Spleen (tissue), 11 donors: Measurements from ENCODE around the gene HEXB. TPM values are rescaled to one million over a fixed set of nuclear protein-coding genes. Genes with fewer than 3 reads are reported as not detected.

Source experiments
- DNase-seq: peaks from one replicate; pipeline ENCODE4 v3.0.0-alpha.2; 2020
- H3K27ac ChIP-seq, 8 donors: fragments of 200-600 bp; sonication (generic) in 7 of 8; 1 replicate in 4 of 8; 2 replicates in 4 of 8; pipeline versions ENCODE4 v1.5.0 to v1.8.0; 2016 to 2021; ENCODE audit warnings: inconsistent platforms in 4 of 8, mild to moderate bottlenecking in 4 of 8, moderate library complexity in 1 of 8
- H3K27me3 ChIP-seq, 7 donors: fragments of 200-600 bp; sonication (generic) in 6 of 7; replicated peaks in 1 of 7; 1 replicate in 4 of 7; 2 replicates in 3 of 7; pipeline versions ENCODE4 v1.5.0 to v1.8.0; 2016 to 2021; ENCODE audit warnings: inconsistent platforms in 3 of 7, mild to moderate bottlenecking in 1 of 7
- H3K36me3 ChIP-seq, 6 donors: fragments of 200-600 bp; sonication (generic) in 5 of 6; 1 replicate in 4 of 6; 2 replicates in 2 of 6; pipeline versions ENCODE4 v1.5.0 to v1.8.0; 2016 to 2021; ENCODE audit warnings: inconsistent platforms in 2 of 6
- H3K4me1 ChIP-seq, 6 donors: fragments of 200-600 bp; sonication (generic) in 5 of 6; 1 replicate in 3 of 6; 2 replicates in 3 of 6; pipeline versions ENCODE4 v1.5.0 to v1.8.0; 2016 to 2021; ENCODE audit warnings: inconsistent platforms in 3 of 6
- H3K4me3 ChIP-seq, 8 donors: fragments of 200-600 bp; sonication (generic) in 7 of 8; 1 replicate in 4 of 8; 2 replicates in 4 of 8; pipeline versions ENCODE4 v1.5.0 to v1.8.0; 2016 to 2021; ENCODE audit warnings: inconsistent platforms in 4 of 8, mild to moderate bottlenecking in 4 of 8, moderate library complexity in 2 of 8
- H3K9me3 ChIP-seq, 8 donors: fragments of 200-600 bp; sonication (generic) in 7 of 8; 1 replicate in 4 of 8; 2 replicates in 4 of 8; pipeline versions ENCODE4 v1.5.0 to v1.8.0; 2016 to 2021; ENCODE audit warnings: inconsistent platforms in 4 of 8
- POLR2A ChIP-seq, 3 donors: fragments of 450-650 bp; IDR thresholded peaks; one replicate each; pipeline ENCODE4 v1.5.1; 2017; ENCODE audit warnings: antibody characterized with exemption in 3 of 3, mild to moderate bottlenecking in 1 of 3
- POLR2AphosphoS5 ChIP-seq, 3 donors: sonication (generic); formaldehyde crosslinking; IDR thresholded peaks; one replicate each; pipeline ENCODE4 v1.5.1; 2017; ENCODE audit warnings: antibody characterized with exemption in 3 of 3
- WGBS, 5 donors: extraction: QIAGEN DNeasy Blood & Tissue Kit in 3 of 5; methylation state at CpG; one replicate each; pipeline versions ENCODE4 v1.1.5 to v1.1.7; 2013 to 2018; 5-methylcytosine and 5-hydroxymethylcytosine counted together
- intact Hi-C: fragments of 100-400 bp; cut with DNase I; formaldehyde crosslinking; loops from one replicate; pipeline ENCODE4 v1.15.0; 2023; ENCODE audit warnings: low total_unique reads
- polyA plus RNA-seq, 3 donors: library from polyadenylated mRNA; stranded (reverse); fragments of 200-250 nt; gene quantifications; one replicate each; pipeline ENCODE4 v1.2.1, GENCODE V29; 2013
- total RNA-seq, 7 donors: library from RNA; depleted of rRNA in 3 of 7; stranded (reverse); fragments of >200 nt in 3 of 7; fragmentation: NEBNext Ultra II Directional in 4 of 7; extraction: Animal tissue kit (Norgen Biotek cat#: 25700) in 4 of 7; gene quantifications; one replicate each; pipeline versions ENCODE4 v1.1.0 to v1.2.1, GENCODE V29; 2016 to 2021
- TF ChIP-seq, protein P1 (sequence below), 11 experiments: fragments of 200-600 bp in 7 of 11; fragments of 450-650 bp in 4 of 11; sonication (generic) in 4 of 11; IDR thresholded peaks in 8 of 11; conservative IDR thresholded peaks in 3 of 11; 1 replicate in 7 of 11; 2 replicates in 4 of 11; pipeline versions ENCODE4 v1.4.0 to v1.8.0; 2016 to 2021; ENCODE audit warnings: antibody characterized with exemption in 11 of 11, inconsistent platforms in 4 of 11, mild to moderate bottlenecking in 1 of 11
- donor health status: healthy with polysubstance abuse.
- donor health status: DM: no; HTN: no; CAD: no; lungs with moderate emphysema.
- donor health status: DM: no; HTN: no; CAD: no.
- donor health status: Bipolar disorder and iron deficiency.
- donor health status: healthy.
- donor health status: DM: no; HTN: no; CAD: no.
- donor health status: DM: yes; HTN: yes; CAD: no.

The HEXB gene
- total and polyA plus RNA-seq, 10 donors = 61.9 to 119 (median 83.7) TPM

DNA sequence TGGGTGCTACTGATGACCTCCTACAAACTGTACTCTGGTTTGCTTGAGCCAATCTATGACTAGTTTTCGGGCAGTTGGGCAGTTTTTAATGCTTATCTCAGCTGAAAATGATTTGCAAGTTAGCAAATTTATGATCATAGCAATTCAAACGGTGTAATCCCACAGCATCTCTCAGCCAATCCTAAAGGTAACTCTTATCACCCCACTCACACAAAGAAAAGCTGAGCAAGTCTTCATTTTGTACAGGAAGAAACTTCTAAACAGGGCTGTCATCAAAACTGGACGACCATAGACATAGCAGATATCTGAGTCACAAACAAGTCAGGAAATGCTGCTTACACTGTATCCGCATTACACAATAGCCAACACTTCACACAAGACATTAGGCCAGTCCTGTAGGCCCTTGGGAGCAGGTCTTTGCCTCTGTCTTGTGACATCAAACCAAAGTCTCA, 41.9 kb upstream of the HEXB start:
- TF ChIP-seq, protein P1, sequence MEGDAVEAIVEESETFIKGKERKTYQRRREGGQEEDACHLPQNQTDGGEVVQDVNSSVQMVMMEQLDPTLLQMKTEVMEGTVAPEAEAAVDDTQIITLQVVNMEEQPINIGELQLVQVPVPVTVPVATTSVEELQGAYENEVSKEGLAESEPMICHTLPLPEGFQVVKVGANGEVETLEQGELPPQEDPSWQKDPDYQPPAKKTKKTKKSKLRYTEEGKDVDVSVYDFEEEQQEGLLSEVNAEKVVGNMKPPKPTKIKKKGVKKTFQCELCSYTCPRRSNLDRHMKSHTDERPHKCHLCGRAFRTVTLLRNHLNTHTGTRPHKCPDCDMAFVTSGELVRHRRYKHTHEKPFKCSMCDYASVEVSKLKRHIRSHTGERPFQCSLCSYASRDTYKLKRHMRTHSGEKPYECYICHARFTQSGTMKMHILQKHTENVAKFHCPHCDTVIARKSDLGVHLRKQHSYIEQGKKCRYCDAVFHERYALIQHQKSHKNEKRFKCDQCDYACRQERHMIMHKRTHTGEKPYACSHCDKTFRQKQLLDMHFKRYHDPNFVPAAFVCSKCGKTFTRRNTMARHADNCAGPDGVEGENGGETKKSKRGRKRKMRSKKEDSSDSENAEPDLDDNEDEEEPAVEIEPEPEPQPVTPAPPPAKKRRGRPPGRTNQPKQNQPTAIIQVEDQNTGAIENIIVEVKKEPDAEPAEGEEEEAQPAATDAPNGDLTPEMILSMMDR (IDR thresholded peaks at IDR 0.05 in 8 of 11, conservative IDR thresholded peaks at IDR 0.05 in 3 of 11) = no peak
- peak in 1 of 3 donors; percentile 74 for TF ChIP-seq POLR2AphosphoS5 (IDR thresholded peaks at IDR 0.05)
- no peak for TF ChIP-seq POLR2A (IDR thresholded peaks at IDR 0.05)
- 27 to 71% (median 37%) methylated on average over 4 of the region's 4 CpGs for WGBS, 5 donors
- DNase-seq = no peak
- Histone ChIP-seq H3K27ac (peak overlapping the region in 7 of 8 donors; percentile 84 to 98 (median 92)), H3K4me3 (no peak overlapping the region), H3K36me3 (no peaks in the 10 kb centered on the region), H3K9me3 (no peaks in the 10 kb centered on the region), H3K4me1 (peaks cover 12 to 62% (median 52%) of the 10 kb centered on the region in 6 donors), H3K27me3 (peaks cover 0 to 19% (median 0%) of the 10 kb centered on the region in 7 donors)
- intact Hi-C loops = loop anchor here (10.0 kb wide), 2 partner anchors 248 to 608 kb away; no protein-coding TSS in a partner anchor

DNA sequence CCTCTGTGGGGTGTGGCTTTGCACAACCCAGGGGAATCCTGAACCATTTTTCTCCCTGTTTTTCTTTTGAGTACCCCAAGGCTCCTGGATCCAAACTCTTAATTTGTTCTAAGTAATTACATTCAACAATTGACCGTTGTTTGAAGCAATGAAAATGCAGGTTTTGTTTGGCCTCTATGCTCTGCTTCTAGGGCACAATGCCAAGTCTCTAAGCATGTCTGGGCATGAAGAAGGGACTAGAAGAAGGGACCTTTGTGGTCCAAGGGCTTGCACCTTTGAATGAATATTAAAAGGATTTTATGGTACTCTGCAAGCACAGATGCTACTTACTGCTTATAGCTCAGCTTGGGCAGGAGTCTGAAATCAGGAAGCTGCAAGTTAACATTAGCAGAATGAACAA, 37.9 kb upstream of the HEXB start:
- H3K27ac ChIP-seq = no peak overlapping the region
- WGBS, 5 donors = 87 to 100% (median 91%) methylated on average over 1 of the region's 1 CpG

DNA sequence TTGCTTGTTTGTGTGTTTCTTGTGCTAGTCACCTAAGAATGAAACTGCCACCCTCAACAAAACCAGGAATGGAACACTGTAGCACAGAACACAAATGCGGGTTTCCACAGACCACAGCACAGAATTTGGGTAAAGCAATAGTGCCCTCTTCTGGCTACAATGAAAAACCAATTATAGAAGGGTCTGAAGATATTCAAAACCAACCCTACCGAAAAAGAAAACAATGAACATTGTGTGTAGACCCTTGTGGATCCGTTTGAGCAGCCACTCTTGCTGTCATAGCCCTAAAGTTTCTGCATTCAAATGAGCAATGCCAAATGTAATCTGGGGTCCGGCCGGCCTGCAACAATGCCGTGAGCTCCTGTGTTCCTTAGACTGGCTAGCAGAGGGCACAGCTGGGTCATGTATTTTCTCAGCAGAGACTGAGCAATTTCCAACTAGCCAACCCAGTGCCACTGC, 36.2 kb upstream of the HEXB start:
- 9 to 21% (median 17%) methylated on average over 6 of the region's 6 CpGs for WGBS, 5 donors

More for the DNA sequence above, 37.9 kb upstream of the HEXB start:
- Histone ChIP-seq H3K9me3 (no peaks in the 10 kb centered on the region), H3K27me3 (no peaks in the 10 kb centered on the region), H3K4me3 (no peak overlapping the region), H3K36me3 (no peaks in the 10 kb centered on the region), H3K4me1 (peaks cover 4 to 32% (median 21%) of the 10 kb centered on the region in 6 donors)
- intact Hi-C loops = loop anchor here (10.0 kb wide), 2 partner anchors 252 to 612 kb away; no protein-coding TSS in a partner anchor
- TF ChIP-seq POLR2A (IDR thresholded peaks at IDR 0.05) (no peak), POLR2AphosphoS5 (IDR thresholded peaks at IDR 0.05) (no peak)
- TF ChIP-seq, protein P1 (IDR thresholded peaks at IDR 0.05 in 8 of 11, conservative IDR thresholded peaks at IDR 0.05 in 3 of 11) = no peak
- DNase-seq = no peak

DNA sequence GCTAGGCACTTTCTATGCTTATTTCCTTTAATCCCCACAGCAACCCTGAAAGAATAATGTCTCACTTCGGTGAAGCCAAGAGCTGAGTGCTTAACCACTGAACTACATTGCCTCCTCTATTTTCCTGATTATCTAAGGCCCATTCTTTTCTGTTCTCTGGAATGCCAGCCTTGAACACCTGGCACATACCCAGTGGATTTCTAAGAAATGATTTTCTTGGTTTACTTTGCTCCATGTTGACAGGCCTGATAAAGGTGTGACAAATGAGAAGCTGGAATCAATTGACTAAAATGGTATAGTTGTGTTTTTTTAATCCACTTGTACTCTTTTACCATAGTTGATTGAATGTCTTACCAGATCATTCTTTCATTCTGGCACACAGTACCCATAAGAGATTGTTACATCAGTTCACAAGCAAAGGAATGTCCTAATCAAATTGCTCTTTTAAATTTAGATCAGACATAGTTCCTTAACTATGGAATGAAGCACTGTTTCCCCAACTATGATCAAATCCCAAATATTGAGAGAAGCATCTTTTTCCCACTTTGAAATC, 35.5 kb upstream of the HEXB start:
- Histone ChIP-seq H3K27ac (no peak overlapping the region), H3K4me3 (no peak overlapping the region), H3K36me3 (no peaks in the 10 kb centered on the region), H3K27me3 (no peaks in the 10 kb centered on the region), H3K9me3 (no peaks in the 10 kb centered on the region), H3K4me1 (peaks cover 0 to 9% (median 4%) of the 10 kb centered on the region in 6 donors)
- 46 to 61% (median 53%) methylated on average over 1 of the region's 1 CpG for WGBS, 5 donors
- intact Hi-C loops = loop anchor here (2.0 to 10.0 kb wide), 3 partner anchors 255 to 747 kb away; no protein-coding TSS in a partner anchor
- no peak for DNase-seq
- no peak for TF ChIP-seq POLR2A (IDR thresholded peaks at IDR 0.05)
- no peak for TF ChIP-seq POLR2AphosphoS5 (IDR thresholded peaks at IDR 0.05)
- TF ChIP-seq, protein P1 (IDR thresholded peaks at IDR 0.05 in 8 of 11, conservative IDR thresholded peaks at IDR 0.05 in 3 of 11) = no peak

More for the DNA sequence above, 36.2 kb upstream of the HEXB start:
- Histone ChIP-seq H3K27me3 (no peaks in the 10 kb centered on the region), H3K27ac (no peak overlapping the region), H3K4me3 (no peak overlapping the region), H3K36me3 (no peaks in the 10 kb centered on the region), H3K4me1 (peaks cover 0 to 14% (median 5%) of the 10 kb centered on the region in 6 donors), H3K9me3 (no peaks in the 10 kb centered on the region)
- no peak for DNase-seq
- intact Hi-C loops = loop anchor here (2.0 to 10.0 kb wide), 3 partner anchors 254 to 746 kb away; no protein-coding TSS in a partner anchor
- TF ChIP-seq, protein P1 (IDR thresholded peaks at IDR 0.05 in 8 of 11, conservative IDR thresholded peaks at IDR 0.05 in 3 of 11) = peak; percentile 48 to 85 (median 73)
- no peak for TF ChIP-seq POLR2A (IDR thresholded peaks at IDR 0.05)
